GM21723 (cell line): Measurements from ENCODE around the gene ASTL.

ENCODE experiments used
- ATAC-seq: cut with Tn5 transposase; IDR thresholded peaks from one replicate; pipeline ENCODE4 v1.9.1; 2021; ENCODE audit warnings: mild to moderate bottlenecking, moderate library complexity; ENCODE audit not compliant: unreplicated experiment

ASTL gene

DNA sequence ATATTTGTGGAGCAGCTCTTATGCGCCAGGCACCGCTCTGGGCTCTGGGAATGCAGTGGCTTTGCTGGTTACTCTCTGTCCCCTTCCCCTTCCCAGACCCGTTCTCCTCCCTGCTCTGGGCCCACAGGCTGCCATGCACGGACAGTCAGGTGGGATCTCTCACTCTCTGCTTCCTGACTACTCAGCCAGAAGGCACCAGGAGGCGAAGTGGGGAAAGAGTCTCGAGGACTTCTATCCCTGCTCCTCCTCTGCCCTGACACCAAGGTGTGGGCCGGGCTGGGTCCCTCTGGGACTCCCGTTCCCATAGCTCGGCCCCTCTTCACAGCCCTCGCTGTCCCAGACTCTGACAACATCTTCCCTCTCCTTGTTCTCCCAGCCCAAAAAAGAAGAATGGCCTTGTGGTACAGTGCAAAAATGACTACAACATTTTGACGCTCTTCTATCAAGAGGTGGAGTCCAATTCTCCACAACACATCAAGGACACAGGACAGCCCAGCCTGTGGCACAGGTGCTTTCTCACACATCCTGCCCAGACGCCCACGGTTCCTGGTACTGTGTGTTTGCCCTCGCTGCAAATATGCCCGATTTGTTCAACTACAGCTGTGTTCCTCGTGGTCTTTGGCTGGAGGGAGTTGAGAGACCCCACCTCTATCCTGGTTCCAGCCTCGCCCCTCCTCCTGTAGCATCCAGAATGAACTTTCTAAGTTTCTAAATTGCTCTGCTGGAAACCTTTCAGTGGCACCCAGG is 21.0 kb upstream of the ASTL start:
- no peak for ATAC-seq

DNA sequence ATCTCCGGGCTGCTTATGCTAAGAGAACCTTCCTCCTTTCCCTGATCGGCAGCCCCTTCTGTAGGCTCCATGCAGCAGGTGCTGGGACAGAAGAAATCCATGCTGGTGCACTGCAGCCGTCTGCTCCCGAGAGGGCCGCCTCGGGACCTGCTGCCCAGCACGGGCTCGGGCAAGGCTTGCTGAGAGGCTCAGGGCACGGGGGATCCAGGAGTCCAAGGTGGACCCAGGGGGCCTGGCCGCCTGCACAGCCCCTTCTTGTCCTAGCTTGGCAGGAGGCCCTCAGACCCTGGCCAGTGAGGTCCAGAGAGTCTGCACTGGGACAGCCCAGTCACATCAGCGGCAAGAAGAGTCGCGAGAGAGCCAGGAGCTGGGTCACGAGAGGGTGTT is 20.2 kb upstream of the ASTL start:
- no peak for ATAC-seq

GRCh38 chr2:96157649-96158553 is 19.6 kb upstream of the ASTL start:
- peak; percentile 61 for ATAC-seq

- ATAC-seq: peak; percentile 33
Measured at GRCh38 chr2:96156926-96157648, 18.8 kb upstream of the ASTL start.

DNA sequence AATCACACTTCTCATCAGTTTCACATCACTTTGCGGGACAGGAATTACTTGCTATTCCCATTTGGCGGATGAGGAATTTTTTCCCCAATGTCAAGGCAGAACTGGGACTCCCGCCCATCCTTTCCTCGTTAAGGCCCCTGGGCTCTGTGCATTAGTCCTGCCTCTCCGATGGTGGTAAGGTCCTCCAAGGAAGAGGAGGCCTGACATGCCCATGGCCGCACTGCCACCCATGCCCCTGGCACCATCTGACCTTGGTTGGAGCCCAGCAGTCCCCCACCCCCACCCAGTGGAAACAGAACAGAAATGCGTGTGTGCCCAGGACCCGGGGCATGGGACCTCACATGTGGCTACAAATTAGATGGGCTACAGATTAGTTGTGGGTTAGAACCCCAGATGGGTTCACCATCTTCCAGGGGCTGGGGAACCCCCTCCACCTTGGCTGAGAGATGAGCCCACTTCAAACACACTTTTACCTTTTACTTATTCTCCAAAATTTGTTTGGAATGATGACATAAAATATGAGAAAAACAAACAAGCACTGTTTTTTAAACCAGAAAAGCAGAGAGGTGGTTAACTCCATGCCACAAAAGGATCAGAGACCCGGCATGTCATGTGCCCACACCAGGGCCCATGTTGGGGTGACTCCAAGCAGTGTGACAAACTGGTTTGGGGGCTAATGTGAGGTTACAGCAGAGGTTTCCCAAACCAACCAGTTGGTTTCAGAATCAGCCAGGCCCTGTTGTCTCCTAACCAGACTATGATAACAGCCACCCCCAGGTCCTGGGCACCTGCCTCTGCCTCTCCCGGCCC is 17.9 kb upstream of the ASTL start:
- ATAC-seq: no peak

GRCh38 chr2:96154506-96155380 is 16.4 kb upstream of the ASTL start:
- ATAC-seq: no peak

- no peak for ATAC-seq
Measured at GRCh38 chr2:96153991-96154431, 15.7 kb upstream of the ASTL start.

DNA sequence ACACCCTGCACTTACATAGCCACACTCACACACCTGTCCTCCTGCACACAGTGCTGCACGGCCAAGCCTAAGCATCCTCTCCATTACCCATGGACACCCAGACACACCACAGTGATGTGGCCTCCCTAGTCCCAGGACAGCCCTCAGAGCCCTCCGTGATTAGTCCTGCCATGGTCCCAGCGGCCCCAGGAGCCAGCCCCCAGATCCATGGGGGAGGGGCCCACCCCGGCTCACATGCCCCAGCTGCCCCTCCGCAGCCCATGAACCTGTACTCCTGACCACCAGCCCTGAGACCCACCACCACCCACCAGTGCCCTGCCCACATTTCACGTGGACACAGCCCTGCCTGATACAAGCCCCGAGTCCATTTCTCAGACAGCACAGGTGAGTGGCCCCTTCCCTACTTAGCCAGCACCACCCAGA is 15.0 kb upstream of the ASTL start:
- ATAC-seq: no peak

DNA sequence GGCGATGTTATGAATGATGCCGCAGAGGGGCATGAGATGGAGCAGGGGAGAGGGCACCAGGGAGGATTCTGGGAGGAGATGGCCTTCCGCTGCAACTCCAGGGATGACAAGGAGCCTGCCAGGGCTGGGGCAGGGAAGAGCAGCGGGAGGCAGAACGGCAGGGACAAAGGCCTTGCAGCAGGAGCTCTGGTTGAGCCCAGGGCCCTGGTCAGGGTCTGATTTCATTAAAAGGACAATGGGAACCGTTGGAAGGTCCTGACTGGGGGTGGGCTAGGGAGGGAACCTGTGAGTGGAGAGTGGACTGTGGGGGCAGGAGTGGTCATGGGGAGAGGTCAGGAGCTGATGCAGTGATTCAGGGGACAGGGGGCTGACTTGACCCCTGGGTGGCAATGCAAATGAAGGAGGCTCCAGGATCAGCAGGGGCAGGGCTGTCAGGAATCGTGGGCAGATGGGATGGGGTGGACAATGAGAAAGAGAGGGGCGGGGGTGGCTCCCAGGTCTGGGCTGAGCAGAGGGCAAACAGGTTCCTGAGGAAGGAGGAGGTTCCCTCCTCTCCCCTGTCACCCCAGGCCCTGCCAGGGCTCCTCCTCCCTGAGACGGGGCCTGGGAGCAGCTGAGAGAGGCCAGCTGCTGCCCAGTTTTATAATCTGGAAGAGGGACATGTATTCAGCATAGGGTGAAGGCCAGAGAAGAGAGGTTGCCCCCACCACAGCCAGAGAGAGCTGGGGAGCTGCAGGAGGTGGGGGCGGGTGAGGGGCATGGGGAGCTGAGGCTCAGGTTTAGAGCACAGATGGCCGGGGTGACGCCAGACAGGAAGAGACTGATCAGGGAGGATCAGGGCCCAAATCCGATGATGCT is 14.2 kb upstream of the ASTL start:
- no peak for ATAC-seq

- ATAC-seq: no peak
Measured at GRCh38 chr2:96151595-96152303, 13.4 kb upstream of the ASTL start.

GRCh38 chr2:96150791-96151594 is 12.7 kb upstream of the ASTL start:
- no peak for ATAC-seq

DNA sequence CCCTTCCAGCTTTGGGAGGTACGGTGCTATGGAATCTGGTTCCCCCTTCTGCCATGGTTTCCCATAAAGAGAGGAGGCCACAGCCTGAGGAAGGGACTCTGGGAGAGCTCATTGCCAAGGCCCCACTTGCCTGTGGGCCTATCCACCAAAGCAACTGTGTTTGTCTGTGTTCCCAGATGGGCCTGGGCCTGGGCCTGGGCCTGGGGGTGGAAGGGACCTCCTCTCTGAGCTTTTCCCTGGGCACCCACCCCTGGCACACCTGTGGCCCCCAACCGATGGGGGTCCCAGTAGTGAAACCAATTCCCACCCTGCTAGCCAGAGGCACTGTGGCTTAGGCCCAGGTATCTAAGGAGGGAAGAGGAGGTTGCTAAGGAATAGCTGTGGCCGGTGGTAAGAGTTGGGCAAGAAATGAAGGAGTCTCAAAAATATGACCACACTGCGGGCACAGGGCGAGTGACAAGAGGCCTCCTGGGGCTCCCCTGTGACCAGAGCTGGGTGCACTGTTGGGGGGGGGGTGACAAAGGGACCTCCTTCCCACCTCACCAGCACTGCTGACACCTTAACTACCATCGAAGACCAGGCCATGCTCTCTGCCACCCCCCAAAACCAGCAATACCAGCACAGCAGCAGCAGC is 11.8 kb upstream of the ASTL start:
- ATAC-seq: no peak

GRCh38 chr2:96148410-96149217 is 10.3 kb upstream of the ASTL start:
- peak; percentile 47 for ATAC-seq

DNA sequence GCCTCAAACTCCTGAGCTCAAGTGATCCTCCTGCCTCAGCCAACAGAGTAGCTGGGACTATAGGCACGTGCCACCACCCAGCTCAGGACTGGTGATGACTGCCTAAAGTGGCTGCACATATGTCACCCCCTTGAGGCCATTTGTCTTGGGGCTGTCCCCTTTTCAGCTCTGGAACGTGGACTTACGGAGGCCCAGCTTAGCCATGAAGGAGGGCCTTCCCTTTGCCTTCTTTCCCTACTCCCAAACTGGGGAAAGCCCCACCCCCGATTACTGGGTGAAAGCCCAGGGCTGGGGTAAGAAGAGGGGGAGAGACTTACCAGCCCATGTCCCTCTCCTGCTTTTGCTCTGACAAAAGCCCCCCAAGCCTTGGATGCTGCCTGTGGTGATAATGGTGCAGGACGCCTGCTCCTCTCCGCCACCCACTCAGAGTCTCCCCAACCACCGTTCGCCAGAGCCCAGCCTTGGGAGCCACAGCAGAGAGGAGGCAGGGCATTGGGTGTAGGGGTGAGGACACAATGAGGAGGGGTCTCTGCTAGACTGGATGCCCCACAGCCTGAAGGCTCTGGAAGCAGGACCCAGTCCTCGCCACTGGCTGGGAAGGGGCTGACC is 9.4 kb upstream of the ASTL start:
- ATAC-seq: no peak

GRCh38 chr2:96146881-96147592 is 8.7 kb upstream of the ASTL start:
- ATAC-seq: no peak
